GM12865 (cell line): ENCODE data around the gene TXNRD2.

Source experiments
- DNase-seq: peaks from one replicate; pipeline ENCODE4 v3.0.0; 2010; ENCODE audit warnings: low read depth
- H3K4me3 ChIP-seq: 2 replicates; pipeline ENCODE4 v1.5.1; 2011; ENCODE audit warnings: mild to moderate bottlenecking, low read depth, low read length, control low read depth
- TF ChIP-seq, protein P1 (sequence below): IDR thresholded peaks from 2 replicates; pipeline ENCODE4 v1.5.1; 2011; ENCODE audit warnings: low read length, control low read depth, low read depth, inconsistent platforms; ENCODE audit not compliant: insufficient read depth; ENCODE audit errors: missing control alignments

The TXNRD2 gene

GRCh38 chr22:19876314-19876940 is 65.2 kb downstream of the TXNRD2 start:
- TF ChIP-seq, protein P1, sequence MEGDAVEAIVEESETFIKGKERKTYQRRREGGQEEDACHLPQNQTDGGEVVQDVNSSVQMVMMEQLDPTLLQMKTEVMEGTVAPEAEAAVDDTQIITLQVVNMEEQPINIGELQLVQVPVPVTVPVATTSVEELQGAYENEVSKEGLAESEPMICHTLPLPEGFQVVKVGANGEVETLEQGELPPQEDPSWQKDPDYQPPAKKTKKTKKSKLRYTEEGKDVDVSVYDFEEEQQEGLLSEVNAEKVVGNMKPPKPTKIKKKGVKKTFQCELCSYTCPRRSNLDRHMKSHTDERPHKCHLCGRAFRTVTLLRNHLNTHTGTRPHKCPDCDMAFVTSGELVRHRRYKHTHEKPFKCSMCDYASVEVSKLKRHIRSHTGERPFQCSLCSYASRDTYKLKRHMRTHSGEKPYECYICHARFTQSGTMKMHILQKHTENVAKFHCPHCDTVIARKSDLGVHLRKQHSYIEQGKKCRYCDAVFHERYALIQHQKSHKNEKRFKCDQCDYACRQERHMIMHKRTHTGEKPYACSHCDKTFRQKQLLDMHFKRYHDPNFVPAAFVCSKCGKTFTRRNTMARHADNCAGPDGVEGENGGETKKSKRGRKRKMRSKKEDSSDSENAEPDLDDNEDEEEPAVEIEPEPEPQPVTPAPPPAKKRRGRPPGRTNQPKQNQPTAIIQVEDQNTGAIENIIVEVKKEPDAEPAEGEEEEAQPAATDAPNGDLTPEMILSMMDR, result no peak
- no peak for DNase-seq
- no peak overlapping the region for H3K4me3 ChIP-seq

- H3K4me3 ChIP-seq, result no peak overlapping the region
- TF ChIP-seq, protein P1, result no peak
- DNase-seq, result no peak
Measured at GRCh38 chr22:19875531-19876313, 65.9 kb downstream of the TXNRD2 start.

DNA sequence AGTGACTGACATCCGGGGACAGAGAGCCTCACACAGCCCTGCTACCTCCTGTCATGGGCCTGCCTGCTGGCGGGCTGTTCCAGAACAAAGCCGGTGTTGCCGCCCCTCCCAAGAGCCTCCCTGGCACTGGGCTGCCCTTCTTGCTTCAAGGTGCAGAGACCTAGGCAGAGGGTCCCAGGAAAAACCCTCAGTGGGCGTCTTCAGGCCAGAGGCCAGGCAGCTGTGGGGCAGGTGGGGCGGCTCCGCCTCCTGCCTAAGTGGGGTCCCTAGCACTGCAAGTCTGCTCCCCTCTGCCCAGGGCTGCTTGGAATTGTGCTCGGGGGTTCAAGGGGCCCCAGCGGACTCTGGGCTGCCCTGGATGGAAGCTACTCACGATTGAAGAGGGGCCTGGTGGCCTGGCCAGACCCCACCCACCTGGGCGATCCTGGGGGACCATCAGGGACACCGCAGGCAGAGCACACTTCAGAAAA is 66.5 kb downstream of the TXNRD2 start:
- H3K4me3 ChIP-seq, result no peak overlapping the region
- no peak for DNase-seq
- TF ChIP-seq, protein P1, result no peak

GRCh38 chr22:19874307-19875060 is 67.1 kb downstream of the TXNRD2 start:
- no peak for DNase-seq
- TF ChIP-seq, protein P1, result no peak
- no peak overlapping the region for H3K4me3 ChIP-seq

GRCh38 chr22:19873960-19874306 is 67.7 kb downstream of the TXNRD2 start:
- DNase-seq, result no peak
- H3K4me3 ChIP-seq, result no peak overlapping the region
- TF ChIP-seq, protein P1, result no peak

- TF ChIP-seq, protein P1, result no peak
- DNase-seq, result no peak
- no peak overlapping the region for H3K4me3 ChIP-seq
Measured at GRCh38 chr22:19873138-19873959, 68.3 kb downstream of the TXNRD2 start.
